CD14-positive monocyte (primary cell): ENCODE data around the gene GDF11. TPM values are rescaled to one million over a fixed set of nuclear protein-coding genes. Genes with fewer than 3 reads are reported as not detected.

Experiments
- DNase-seq, 3 donors: peaks; one replicate each; pipeline ENCODE4 v3.0.0-alpha.2; 2011 to 2022
- H2AFZ ChIP-seq: 2 replicates; pipeline ENCODE4 v1.6.0; 2012; ENCODE audit warnings: mild to moderate bottlenecking, low read depth, low read length, inconsistent platforms; ENCODE audit not compliant: insufficient read depth, poor library complexity, severe bottlenecking
- H3K27ac ChIP-seq, 2 donors: 1 replicate in 1 of 2; 2 replicates in 1 of 2; pipeline ENCODE4 v1.5.1; 2012 to 2013; ENCODE audit warnings: low read length in 2 of 2, control low read depth in 1 of 2, inconsistent platforms in 1 of 2, low read depth in 1 of 2, mild to moderate bottlenecking in 1 of 2
- H3K27me3 ChIP-seq, 2 donors: one replicate each; pipeline versions ENCODE4 v1.6.0 to v1.6.1; 2011 to 2013; ENCODE audit warnings: low read length in 2 of 2; ENCODE audit not compliant: control insufficient read depth in 2 of 2, insufficient read depth in 2 of 2
- H3K36me3 ChIP-seq, 2 donors: replicated peaks in 1 of 2; 1 replicate in 1 of 2; 2 replicates in 1 of 2; pipeline versions ENCODE4 v1.5.1 to v1.6.1; 2012 to 2013; ENCODE audit warnings: low read length in 2 of 2, control low read depth in 1 of 2, inconsistent platforms in 1 of 2, mild to moderate bottlenecking in 1 of 2; ENCODE audit not compliant: insufficient read depth in 2 of 2, control insufficient read depth in 1 of 2
- H3K4me1 ChIP-seq, 2 donors: 1 replicate in 1 of 2; 2 replicates in 1 of 2; pipeline versions ENCODE4 v1.5.1 to v1.6.1; 2012 to 2013; ENCODE audit warnings: low read length in 2 of 2, control low read depth in 1 of 2, inconsistent platforms in 1 of 2, mild to moderate bottlenecking in 1 of 2, moderate library complexity in 1 of 2; ENCODE audit not compliant: insufficient read depth in 2 of 2, control insufficient read depth in 1 of 2
- H3K4me2 ChIP-seq: replicated peaks from 2 replicates; pipeline ENCODE3; 2012; ENCODE audit warnings: low read length, moderate library complexity, mild to moderate bottlenecking; ENCODE audit not compliant: poor library complexity, severe bottlenecking; ENCODE audit errors: extremely low read depth
- H3K4me3 ChIP-seq, 3 experiments: fragments of 200-600 bp in 1 of 3; sonication (generic) in 1 of 3; replicated peaks in 1 of 3; 1 replicate in 2 of 3; 2 replicates in 1 of 3; pipeline ENCODE4 v1.5.1; 2011 to 2013; ENCODE audit warnings: low read length in 3 of 3, mild to moderate bottlenecking in 3 of 3, control low read depth in 2 of 3, low read depth in 2 of 3, inconsistent platforms in 1 of 3, moderate library complexity in 1 of 3
- H3K79me2 ChIP-seq: 2 replicates; pipeline ENCODE4 v1.6.0; 2012; ENCODE audit warnings: mild to moderate bottlenecking, control low read depth, inconsistent platforms, low read length, moderate library complexity; ENCODE audit not compliant: insufficient read depth
- H3K9ac ChIP-seq: 2 replicates; pipeline ENCODE4 v1.6.0; 2017; ENCODE audit warnings: low read length, mild to moderate bottlenecking; ENCODE audit not compliant: insufficient read depth, poor library complexity, severe bottlenecking
- H3K9me3 ChIP-seq, 2 donors: replicated peaks in 1 of 2; 1 replicate in 1 of 2; 2 replicates in 1 of 2; pipeline versions ENCODE4 v1.5.1 to v1.6.1; 2012 to 2013; ENCODE audit warnings: low read length in 2 of 2, control low read depth in 1 of 2; ENCODE audit not compliant: control insufficient read depth in 1 of 2, insufficient read depth in 1 of 2
- H4K20me1 ChIP-seq: 2 replicates; pipeline ENCODE4 v1.6.0; 2012; ENCODE audit warnings: mild to moderate bottlenecking, low read length, control low read depth, moderate library complexity; ENCODE audit not compliant: insufficient read depth
- H3K27ac Mint-ChIP-seq, 7 donors: one replicate each; pipeline ENCODE4 v1.8.0; 2020; ENCODE audit warnings: mild to moderate bottlenecking in 7 of 7, mixed read lengths in 7 of 7, moderate library complexity in 6 of 7, inconsistent platforms in 2 of 7
- H3K27me3 Mint-ChIP-seq, 3 donors: one replicate each; pipeline ENCODE4 v1.8.0; 2021 to 2022; ENCODE audit warnings: low read depth in 3 of 3, mild to moderate bottlenecking in 3 of 3, mixed read lengths in 3 of 3, moderate library complexity in 3 of 3, inconsistent platforms in 1 of 3
- H3K36me3 Mint-ChIP-seq, 2 donors: one replicate each; pipeline ENCODE4 v1.8.0; 2020; ENCODE audit warnings: mixed read lengths in 2 of 2, inconsistent platforms in 1 of 2, mild to moderate bottlenecking in 1 of 2
- H3K4me1 Mint-ChIP-seq: one replicate; pipeline ENCODE4 v1.8.0; 2020; ENCODE audit warnings: mild to moderate bottlenecking, mixed read lengths
- H3K4me3 Mint-ChIP-seq, 2 donors: one replicate each; pipeline ENCODE4 v1.8.0; 2020; ENCODE audit warnings: mild to moderate bottlenecking in 2 of 2, mixed read lengths in 2 of 2, moderate library complexity in 1 of 2
- H3K9me3 Mint-ChIP-seq, 7 donors: one replicate each; pipeline ENCODE4 v1.8.0; 2020 to 2022; ENCODE audit warnings: mixed read lengths in 7 of 7, mild to moderate bottlenecking in 6 of 7, moderate library complexity in 6 of 7, inconsistent platforms in 2 of 7
- CTCF ChIP-seq: fragments of 200-600 bp; IDR thresholded peaks from one replicate; pipeline ENCODE4 v1.8.0; 2022; ENCODE audit warnings: antibody characterized with exemption, mild to moderate bottlenecking
- WGBS: methylation state at CpG from one replicate; pipeline ENCODE4 v1.1.5; 2013; ENCODE audit warnings: missing lambda C conversion rate; ENCODE audit not compliant: insufficient coverage; 5-methylcytosine and 5-hydroxymethylcytosine counted together
- intact Hi-C, 2 donors: fragments of 100-400 bp; cut with micrococcal nuclease; formaldehyde crosslinking; loops; one replicate each; pipeline versions ENCODE4 v1.15.0 to v1.15.1; 2023
- polyA plus RNA-seq, 3 donors: library from polyadenylated mRNA; depleted of rRNA in 1 of 3; unstranded in 2 of 3; stranded (reverse) in 1 of 3; fragments of 300-500 nt in 2 of 3; fragments of >200 nt in 1 of 3; fragmentation: Illumina TruSeq in 2 of 3; gene quantifications; 1 replicate in 2 of 3; 2 replicates in 1 of 3; pipeline ENCODE4 v1.2.3, GENCODE V29; 2012 to 2021

Gene GDF11
- polyA plus RNA-seq, 3 donors, result 0.08 to 0.09 (median 0.09) TPM

GRCh38 chr12:55736780-55737580, 5.9 kb upstream of the GDF11 start:
- Mint-ChIP-seq H3K27me3 (peaks cover 10 to 18% (median 14%) of the 10 kb centered on the region in 3 donors), H3K36me3 (peaks cover 0 to 3% of the 10 kb centered on the region in 2 donors), H3K4me1 (peaks cover 22% of the 10 kb centered on the region), H3K9me3 (no peaks in the 10 kb centered on the region), H3K4me3 (peak overlapping the region in 1 of 2 donors; percentile 9), H3K27ac (peak overlapping the region in 4 of 7 donors; percentile 2 to 73 (median 16))
- intact Hi-C loops, result loop anchor here in 1 of 2 donors (5.0 kb wide), 1 partner anchor 190 kb away; the partner anchor contains the start of gene PYM1
- Histone ChIP-seq H3K4me1 (peaks cover 11 to 18% of the 10 kb centered on the region in 2 donors), H3K79me2 (no peaks in the 10 kb centered on the region), H2AFZ (peak overlapping the region; percentile 91), H3K4me2 (no peak overlapping the region), H3K4me3 (no peak overlapping the region), H4K20me1 (no peaks in the 10 kb centered on the region), H3K9me3 (no peaks in the 10 kb centered on the region), H3K9ac (no peak overlapping the region), H3K36me3 (no peaks in the 10 kb centered on the region), H3K27ac (no peak overlapping the region), H3K27me3 (peaks cover 2 to 4% of the 10 kb centered on the region in 2 donors)
- DNase-seq, result peak; percentile 51 to 65 (median 59)
- TF ChIP-seq CTCF, result peak; percentile 83
- WGBS, result 61% methylated on average over 6 of the region's 6 CpGs

GRCh38 chr12:55737581-55738122, 5.3 kb upstream of the GDF11 start:
- H3K27ac ChIP-seq, result peak overlapping the region; percentile 33 to 65
- H3K4me1 Mint-ChIP-seq, result peaks cover 28% of the 10 kb centered on the region
- H3K27me3 ChIP-seq, result peaks cover 8 to 10% of the 10 kb centered on the region in 2 donors
- H3K4me3 Mint-ChIP-seq, result peak overlapping the region in 1 of 2 donors; percentile 85
- H3K36me3 Mint-ChIP-seq, result peaks cover 0 to 2% of the 10 kb centered on the region in 2 donors
- peaks cover 0 to 2% (median 0%) of the 10 kb centered on the region in 7 donors for H3K9me3 Mint-ChIP-seq
- no CpG with 5 or more reads among the region's 4 CpGs for WGBS
- peak; percentile 18 for TF ChIP-seq CTCF
- H3K4me3 ChIP-seq, result peak overlapping the region in 1 of 3 experiments; percentile 82
- H3K36me3 ChIP-seq, result no peaks in the 10 kb centered on the region
- H3K9ac ChIP-seq, result no peak overlapping the region
- H3K79me2 ChIP-seq, result no peaks in the 10 kb centered on the region
- no peaks in the 10 kb centered on the region for H4K20me1 ChIP-seq
- intact Hi-C loops, result loop anchor here (1.0 to 5.0 kb wide), 3 partner anchors 7 to 203 kb away; partner anchors contain the start of gene PYM1 (in 1 of the 2)
- H3K4me1 ChIP-seq, result peaks cover 14 to 21% of the 10 kb centered on the region in 2 donors
- peak overlapping the region; percentile 95 for H3K4me2 ChIP-seq
- H2AFZ ChIP-seq, result peak overlapping the region; percentile 91
- peaks cover 17 to 24% (median 20%) of the 10 kb centered on the region in 3 donors for H3K27me3 Mint-ChIP-seq
- H3K27ac Mint-ChIP-seq, result peak overlapping the region in 3 of 7 donors; percentile 9 to 90 (median 48)
- DNase-seq, result no peak
- no peaks in the 10 kb centered on the region for H3K9me3 ChIP-seq
